ENCODE results near the gene RAB27A. TPM values are rescaled to one million over a fixed set of nuclear protein-coding genes. Genes with fewer than 3 reads are reported as not detected.

Gene RAB27A
- total RNA-seq, 1 donor from 2014 or later, result 19.4 TPM

- TF ChIP-seq CTCF (IDR thresholded peaks at IDR 0.05; ENCODE audit: unreplicated experiment), result no peak
- DNase-seq (ENCODE audit: low spot score), result no peak
- Mint-ChIP-seq H3K4me3 (ENCODE audit: unreplicated experiment) (no peak overlapping the region), H3K27me3 (ENCODE audit: unreplicated experiment) (no peaks in the 10 kb centered on the region), H3K4me1 (ENCODE audit: unreplicated experiment) (no peaks in the 10 kb centered on the region), H3K36me3 (ENCODE audit: low read depth, unreplicated experiment) (peaks cover 10% of the 10 kb centered on the region), H3K9me3 (ENCODE audit: unreplicated experiment) (no peaks in the 10 kb centered on the region), H3K27ac (ENCODE audit: unreplicated experiment) (no peak overlapping the region)
These were observed 105.9 kb downstream of the RAB27A start for GRCh38 chr15:55183679-55184078.

GRCh38 chr15:55179141-55179540 is 110.5 kb downstream of the RAB27A start:
- no peak for TF ChIP-seq CTCF (IDR thresholded peaks at IDR 0.05; ENCODE audit: unreplicated experiment)
- H3K27ac Mint-ChIP-seq (ENCODE audit: unreplicated experiment), result no peak overlapping the region
- H3K36me3 Mint-ChIP-seq (ENCODE audit: low read depth, unreplicated experiment), result no peaks in the 10 kb centered on the region
- H3K27me3 Mint-ChIP-seq (ENCODE audit: unreplicated experiment), result no peaks in the 10 kb centered on the region
- H3K4me3 Mint-ChIP-seq (ENCODE audit: unreplicated experiment), result no peak overlapping the region
- no peaks in the 10 kb centered on the region for H3K9me3 Mint-ChIP-seq (ENCODE audit: unreplicated experiment)
- DNase-seq (ENCODE audit: low spot score), result no peak
- H3K4me1 Mint-ChIP-seq (ENCODE audit: unreplicated experiment), result no peaks in the 10 kb centered on the region

- no peaks in the 10 kb centered on the region for H3K36me3 Mint-ChIP-seq (ENCODE audit: low read depth, unreplicated experiment)
These were observed 119.3 kb downstream of the RAB27A start for GRCh38 chr15:55170361-55170760.

GRCh38 chr15:55168350-55168974 is 121.2 kb downstream of the RAB27A start:
- Mint-ChIP-seq H3K27me3 (ENCODE audit: unreplicated experiment) (no peaks in the 10 kb centered on the region), H3K4me1 (ENCODE audit: unreplicated experiment) (no peaks in the 10 kb centered on the region), H3K4me3 (ENCODE audit: unreplicated experiment) (no peak overlapping the region), H3K27ac (ENCODE audit: unreplicated experiment) (no peak overlapping the region), H3K9me3 (ENCODE audit: unreplicated experiment) (no peaks in the 10 kb centered on the region), H3K36me3 (ENCODE audit: low read depth, unreplicated experiment) (no peaks in the 10 kb centered on the region)
- peak; percentile 69 for DNase-seq (ENCODE audit: low spot score)
- TF ChIP-seq CTCF (IDR thresholded peaks at IDR 0.05; ENCODE audit: unreplicated experiment), result peak; percentile 77

More at GRCh38 chr15:55170361-55170760, 119.3 kb downstream of the RAB27A start:
- H3K27me3 Mint-ChIP-seq (ENCODE audit: unreplicated experiment), result no peaks in the 10 kb centered on the region
- no peak overlapping the region for H3K4me3 Mint-ChIP-seq (ENCODE audit: unreplicated experiment)
- no peak overlapping the region for H3K27ac Mint-ChIP-seq (ENCODE audit: unreplicated experiment)
- no peak for DNase-seq (ENCODE audit: low spot score)
- no peaks in the 10 kb centered on the region for H3K4me1 Mint-ChIP-seq (ENCODE audit: unreplicated experiment)
- TF ChIP-seq CTCF (IDR thresholded peaks at IDR 0.05; ENCODE audit: unreplicated experiment), result no peak
- H3K9me3 Mint-ChIP-seq (ENCODE audit: unreplicated experiment), result no peaks in the 10 kb centered on the region

- Mint-ChIP-seq H3K27me3 (ENCODE audit: unreplicated experiment) (no peaks in the 10 kb centered on the region), H3K9me3 (ENCODE audit: unreplicated experiment) (no peaks in the 10 kb centered on the region), H3K4me3 (ENCODE audit: unreplicated experiment) (no peak overlapping the region), H3K36me3 (ENCODE audit: low read depth, unreplicated experiment) (no peaks in the 10 kb centered on the region), H3K4me1 (ENCODE audit: unreplicated experiment) (no peaks in the 10 kb centered on the region), H3K27ac (ENCODE audit: unreplicated experiment) (no peak overlapping the region)
- no peak for TF ChIP-seq CTCF (IDR thresholded peaks at IDR 0.05; ENCODE audit: unreplicated experiment)
- no peak for DNase-seq (ENCODE audit: low spot score)
These were observed 125.3 kb downstream of the RAB27A start for GRCh38 chr15:55164284-55164683.

Other genes with a start within 250 kb of the RAB27A start
- 58.0 TPM for gene RSL24D1, start 92.9 kb downstream of the RAB27A start, total RNA-seq (ENCODE audit: unreplicated experiment)
- gene PIGBOS1, start 29.3 kb upstream of the RAB27A start, total RNA-seq (ENCODE audit: unreplicated experiment), result 15.4 TPM
- 12.7 TPM for gene PIGB, start 29.4 kb upstream of the RAB27A start, total RNA-seq (ENCODE audit: unreplicated experiment)
- gene CCPG1, start 118.5 kb upstream of the RAB27A start, total RNA-seq (ENCODE audit: unreplicated experiment), result 31.5 TPM
- 1.4 TPM for gene PIERCE2, start 118.7 kb upstream of the RAB27A start, total RNA-seq (ENCODE audit: unreplicated experiment)
- gene DNAAF4, start 218.4 kb upstream of the RAB27A start, total RNA-seq (ENCODE audit: unreplicated experiment), result 5.6 TPM